Stimulated activated CD4-positive, alpha-beta T cell treated with anti-CD3 and anti-CD28 coated beads, Interleukin-1b, Interleukin-23, amount 100 ng/mL, for 1 hour (primary cell): ENCODE measurements around the gene UBASH3A.
"Not testable (repeated sequence)": the region's sequence is repeated elsewhere in the genome, so short reads cannot be mapped to it uniquely, and the experiment has no call there.

Source experiments
- DNase-seq, 2 donors: peaks; one replicate each; pipeline ENCODE4 v3.0.0-alpha.2; 2020; ENCODE audit warnings: low read depth in 2 of 2

UBASH3A gene

GRCh38 chr21:42390193-42390592 lies 13.5 kb upstream of the UBASH3A start:
- no peak for DNase-seq

GRCh38 chr21:42390696-42391095 lies 13.0 kb upstream of the UBASH3A start:
- no peak for DNase-seq

DNA sequence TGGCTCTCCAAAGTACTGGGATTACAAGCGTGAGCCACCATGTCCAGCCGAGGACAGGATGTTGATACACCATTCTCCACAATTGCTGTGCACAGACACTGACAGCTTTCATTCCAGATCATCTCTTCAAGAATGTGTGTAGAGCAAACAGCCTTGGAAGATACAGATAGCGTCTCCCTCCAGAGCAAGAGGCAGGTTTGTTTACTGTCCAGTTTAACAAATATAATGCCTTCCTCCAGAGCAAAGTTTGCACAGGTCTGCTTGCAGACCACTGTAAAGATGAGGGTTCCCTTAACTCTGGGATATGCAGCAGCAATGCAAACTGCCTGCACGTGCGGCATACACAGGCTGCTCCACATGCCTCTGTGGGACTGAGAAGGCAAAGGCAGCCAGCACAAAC lies 12.4 kb upstream of the UBASH3A start:
- DNase-seq = no peak

GRCh38 chr21:42392731-42393442 lies 10.8 kb upstream of the UBASH3A start:
- DNase-seq = no peak

DNA sequence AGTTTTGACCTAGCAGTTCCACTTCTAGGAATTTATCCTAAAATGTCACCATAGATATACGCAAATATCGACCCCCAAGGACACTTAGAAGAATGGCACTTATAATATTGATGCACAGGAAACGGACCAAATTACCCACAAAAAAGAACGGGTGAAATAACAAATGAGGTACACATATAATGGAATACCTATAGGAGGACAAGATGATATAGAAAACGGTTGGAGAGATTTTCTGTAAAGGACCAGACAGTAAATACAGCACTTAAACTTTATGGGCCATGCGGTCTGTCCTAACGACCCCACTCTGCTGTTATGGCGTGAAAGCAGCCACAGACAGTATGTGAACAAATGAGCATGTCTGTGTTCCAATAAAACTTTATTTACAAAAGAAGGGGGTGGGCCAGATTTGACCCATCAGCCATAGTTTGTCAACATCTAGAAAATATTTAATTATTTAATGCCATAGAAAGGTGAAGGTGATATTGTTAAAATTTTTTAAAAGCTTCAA lies 10.2 kb upstream of the UBASH3A start:
- no peak for DNase-seq

GRCh38 chr21:42395302-42395701 lies 8.4 kb upstream of the UBASH3A start:
- no peak for DNase-seq

DNA sequence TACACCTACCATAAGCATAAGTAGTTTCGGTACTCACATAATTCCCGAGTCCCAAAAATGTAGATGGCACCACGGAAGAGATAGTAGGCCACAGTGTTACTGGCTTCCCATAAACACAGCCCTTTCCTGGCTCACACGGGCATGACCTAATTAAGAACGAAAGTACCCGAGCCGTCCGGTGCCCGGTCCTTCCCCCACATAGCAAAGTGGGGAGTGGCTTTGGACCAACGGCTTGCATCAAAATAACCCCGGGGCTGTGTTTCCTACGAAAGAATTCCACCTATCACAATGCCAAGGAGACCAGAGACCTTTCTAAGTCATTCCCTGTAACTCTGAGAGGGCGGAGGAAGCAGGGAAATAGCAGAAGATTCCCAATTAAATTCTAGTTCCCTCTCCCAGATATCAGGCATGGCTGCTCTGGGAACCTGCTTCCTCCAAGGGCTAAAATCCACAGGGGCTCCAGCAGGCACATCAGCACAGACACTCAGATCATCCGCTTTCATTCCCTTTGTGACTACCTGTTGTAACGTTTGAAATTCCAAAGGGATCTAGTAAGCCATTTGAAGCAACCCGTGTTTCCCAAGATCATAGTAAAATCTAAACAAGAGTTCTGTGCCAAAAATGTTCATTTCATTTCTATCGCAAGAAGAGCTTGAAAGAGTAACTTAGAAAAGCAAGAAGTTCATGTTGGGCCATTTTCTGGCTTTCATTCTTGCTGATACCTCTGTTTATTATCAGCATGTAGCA lies 7.6 kb upstream of the UBASH3A start, which contains the start of gene TMPRSS3:
Gene TMPRSS3, minus strand, starts transcription at position 148 of the 747 bp plus-strand sequence. CDS start 635 bp downstream, outside the sequence.
- DNase-seq = no peak

DNA sequence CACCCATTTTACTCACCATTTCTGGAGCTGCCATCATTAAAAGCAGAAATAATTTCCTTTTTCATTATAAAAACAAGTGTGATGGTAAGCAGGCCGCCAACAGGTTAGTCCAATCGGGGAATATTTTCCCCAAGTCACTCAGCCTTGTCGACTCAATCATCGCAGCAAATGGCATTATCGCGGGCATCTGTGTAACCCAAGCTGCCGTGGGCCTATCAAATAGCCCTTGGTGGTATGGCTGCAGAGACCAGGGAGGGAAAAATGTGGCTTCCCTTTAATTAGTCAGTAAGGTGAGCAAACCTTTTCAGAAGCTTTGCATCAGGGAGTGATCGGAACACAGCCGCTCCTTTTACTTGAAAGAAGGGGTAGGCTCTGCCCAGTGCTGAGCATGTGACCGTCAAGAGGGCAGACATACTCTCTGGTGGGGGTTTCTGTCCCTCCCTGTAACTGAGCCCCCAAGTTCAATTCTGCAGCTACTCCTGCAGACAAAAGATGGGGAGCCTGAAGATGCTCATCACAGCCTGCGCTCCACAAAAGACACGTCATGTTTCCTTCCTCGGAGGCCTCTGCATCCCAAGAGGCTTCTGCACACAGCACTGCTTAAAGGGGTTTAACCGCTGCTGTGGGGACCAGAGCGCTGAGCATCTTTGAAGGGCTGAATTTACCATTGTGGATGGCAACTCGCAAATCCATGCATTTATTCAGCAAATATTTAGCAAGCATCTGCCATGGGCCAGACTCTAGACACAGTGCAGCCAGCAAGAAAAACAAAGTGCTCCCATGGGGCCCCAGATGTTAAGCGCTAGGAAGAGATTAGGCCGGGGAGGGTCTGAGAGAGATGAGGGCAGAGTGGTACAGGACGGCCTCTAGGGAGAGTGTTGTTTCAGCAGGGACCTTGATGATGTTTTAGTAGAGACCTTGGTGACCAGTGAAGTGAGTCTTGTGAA lies 6.6 kb upstream of the UBASH3A start:
- DNase-seq = no peak

- DNase-seq = no peak
These were observed 5.8 kb upstream of the UBASH3A start for GRCh38 chr21:42397746-42398394.

- DNase-seq = no peak
These were observed 5.2 kb upstream of the UBASH3A start for GRCh38 chr21:42398436-42399028.

GRCh38 chr21:42400525-42400924 lies 3.2 kb upstream of the UBASH3A start:
- no peak for DNase-seq

- no peak for DNase-seq
These were observed 2.5 kb upstream of the UBASH3A start for GRCh38 chr21:42401154-42401553.

DNA sequence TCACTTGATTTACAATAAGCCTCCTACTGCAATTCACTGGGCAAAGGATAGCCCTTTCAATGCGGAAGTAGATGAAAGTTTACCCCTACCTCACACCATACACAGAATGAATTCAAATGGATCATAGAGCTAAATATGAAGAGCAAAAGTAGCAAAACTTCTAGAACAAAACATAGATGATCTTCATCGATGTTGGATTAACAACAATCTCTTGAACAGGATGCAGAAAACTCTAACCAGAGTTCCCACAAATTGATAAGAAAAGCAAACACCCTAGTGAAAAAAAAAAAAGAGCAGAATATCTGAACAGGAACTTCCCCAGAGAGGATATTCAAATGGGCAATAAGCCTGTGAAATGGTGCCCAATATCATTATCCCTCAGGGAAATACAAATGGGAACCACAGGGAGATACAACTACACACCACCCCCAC lies 1.9 kb upstream of the UBASH3A start:
- DNase-seq = no peak

DNA sequence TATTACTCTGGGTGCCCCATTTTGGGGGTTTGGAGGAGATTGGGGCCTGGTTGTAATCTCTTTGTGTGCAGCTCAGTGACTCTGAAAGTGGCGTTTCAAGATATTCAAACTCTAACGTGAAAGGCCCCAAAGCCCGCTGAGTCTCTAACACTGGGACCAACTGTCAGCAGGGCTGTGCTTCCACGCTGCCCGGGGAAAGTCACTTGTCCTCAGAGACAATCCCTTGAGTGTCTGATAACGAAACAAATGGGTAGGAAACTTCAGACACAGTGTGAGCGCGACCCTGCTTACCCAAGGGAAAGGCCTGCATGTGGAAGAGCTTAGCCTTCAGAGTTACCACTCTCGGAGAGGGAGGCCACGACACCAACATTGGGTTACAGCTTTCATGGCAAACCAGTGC lies 837 bp downstream of the UBASH3A start:
- DNase-seq = no peak

GRCh38 chr21:42405064-42406013 lies 1.6 kb downstream of the UBASH3A start:
- DNase-seq = no peak

DNA sequence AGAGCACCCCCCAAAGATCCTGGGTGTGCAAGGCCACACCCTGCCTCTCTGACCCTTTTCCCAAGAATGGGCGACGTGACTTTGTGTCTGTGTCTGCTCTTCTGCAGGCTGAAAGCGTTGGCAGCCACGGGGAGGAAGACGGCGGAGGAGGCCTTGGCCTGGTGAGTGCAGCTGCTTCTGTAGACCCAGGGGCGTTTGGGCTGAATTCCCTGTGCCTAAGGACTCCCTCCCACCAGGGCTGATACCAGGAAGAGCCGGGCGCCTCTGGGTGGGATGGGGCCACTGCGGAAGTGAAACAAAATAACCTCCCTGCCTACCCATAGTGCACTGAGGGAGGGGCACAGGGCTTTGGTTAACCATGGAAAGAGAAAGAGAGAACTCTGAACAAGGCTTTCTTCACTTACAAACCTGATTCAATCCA lies 2.5 kb downstream of the UBASH3A start:
- DNase-seq = no peak

- no peak for DNase-seq
These were observed 3.2 kb downstream of the UBASH3A start for GRCh38 chr21:42406866-42407265.

DNA sequence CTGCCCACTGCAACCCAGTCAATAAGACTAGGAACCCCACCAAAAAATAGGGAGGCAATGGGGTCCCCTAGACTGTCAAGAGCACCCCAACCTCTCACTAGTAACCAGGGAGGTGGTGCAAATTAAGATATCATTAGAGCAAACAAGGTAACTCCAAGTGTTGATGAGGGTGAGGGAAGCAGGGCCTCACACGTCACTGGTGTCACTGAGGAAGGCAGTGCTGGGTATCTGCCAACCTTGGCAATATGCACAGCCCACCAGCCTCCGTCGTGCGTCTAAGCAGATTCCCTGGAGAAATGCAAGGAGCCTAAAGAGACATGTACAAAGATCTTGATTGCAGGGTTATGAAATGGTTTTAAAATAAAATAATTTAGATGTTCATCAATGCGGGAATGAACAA lies 3.8 kb downstream of the UBASH3A start:
- no peak for DNase-seq

- DNase-seq = not testable (repeated sequence)
These were observed 5.0 kb downstream of the UBASH3A start for GRCh38 chr21:42408718-42409117.

DNA sequence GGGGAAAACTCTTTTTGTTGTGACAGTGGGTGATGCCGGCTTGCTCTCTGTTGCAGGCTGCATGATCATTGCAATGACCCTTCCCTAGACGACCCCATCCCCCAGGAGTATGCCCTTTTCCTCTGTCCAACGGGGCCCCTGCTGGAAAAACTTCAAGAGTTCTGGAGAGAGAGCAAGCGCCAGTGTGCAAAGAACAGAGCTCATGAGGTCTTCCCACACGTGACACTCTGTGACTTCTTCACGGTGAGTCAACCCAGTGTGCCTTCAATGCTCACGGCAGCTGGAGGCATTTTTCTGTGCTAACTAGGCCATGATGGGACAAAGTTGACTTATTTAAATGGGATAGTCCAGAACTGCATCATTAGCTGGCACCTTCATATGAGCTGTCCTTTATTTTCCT lies 5.7 kb downstream of the UBASH3A start:
- no peak for DNase-seq
